HCT116 (cell line): ENCODE measurements around the gene KIF25. TPM values are rescaled to one million over a fixed set of nuclear protein-coding genes. Genes with fewer than 3 reads are reported as not detected.

Experiments used
- ATAC-seq: fragments of 200-7000 bp; cut with Tn5 transposase; 2 replicates; pipeline ENCODE4 v1.9.1; 2020; ENCODE audit warnings: mild to moderate bottlenecking, moderate library complexity
- BruUV-seq: library from RNA; stranded (reverse); fragments of 400-500 nt; replicated peaks from 2 replicates; lab custom pipeline; 2021; lab: Mats Ljungman, UMichigan
- CTCF ChIA-PET: fragments of 300-600 bp; sonication (Branson Sonifier 250); formaldehyde crosslinking; loops from one replicate; lab custom pipeline; 2021; ENCODE audit warnings: antibody characterized with exemption; lab: Charles Lee
- POLR2A ChIA-PET: fragments of 300-600, 350-600 bp; sonication (Branson Sonifier 250); formaldehyde crosslinking; loops from one replicate; lab custom pipeline; 2021; ENCODE audit warnings: antibody characterized with exemption; lab: Charles Lee
- RAD21 ChIA-PET, 2 experiments: fragments of 300-600 bp; sonication (Branson Sonifier 250); formaldehyde crosslinking; loops; one replicate each; lab custom pipeline; 2023; ENCODE audit warnings: low total read pairs in 2 of 2; ENCODE audit not compliant: uncharacterized antibody in 2 of 2, unreplicated experiment in 2 of 2, low non-redundant PET in 1 of 2; lab: Charles Lee
- DNase-seq: peaks from one replicate; pipeline ENCODE4 v3.0.0-alpha.2; 2010; ENCODE audit warnings: low read depth, low spot score
- H2AFZ ChIP-seq: fragments of 200-600 bp; shearing (Covaris generic), sonication (generic); 2 replicates; pipeline ENCODE4 v1.6.1; 2017; ENCODE audit warnings: low read depth, mixed run types, mixed read lengths, antibody characterized with exemption, low read length; ENCODE audit not compliant: poor library complexity, severe bottlenecking
- H3K27ac ChIP-seq: 2 replicates; pipeline ENCODE4 v1.5.1; 2012; ENCODE audit warnings: low read depth, low read length
- H3K27me3 ChIP-seq: fragments of 200-600 bp; sonication (generic); 2 replicates; pipeline ENCODE4 v1.6.1; 2016; ENCODE audit warnings: mixed run types, low read length, mixed read lengths; ENCODE audit not compliant: insufficient read depth
- H3K36me3 ChIP-seq, 2 experiments: fragments of 200-500 bp in 1 of 2; fragments of 200-600 bp in 1 of 2; sonication (Bioruptor generic) in 1 of 2; sonication (generic) in 1 of 2; 2 replicates each; pipeline versions ENCODE4 v1.5.1 to v1.6.1; 2014 to 2016; ENCODE audit warnings: low read length in 2 of 2, inconsistent platforms in 1 of 2, mixed read lengths in 1 of 2, mixed run types in 1 of 2; ENCODE audit not compliant: insufficient read depth in 2 of 2, control insufficient read depth in 1 of 2
- H3K4me1 ChIP-seq, 2 experiments: fragments of 200-600 bp in 1 of 2; sonication (generic) in 1 of 2; 2 replicates each; pipeline versions ENCODE4 v1.5.1 to v1.6.1; 2012 to 2017; ENCODE audit warnings: low read length in 2 of 2, inconsistent platforms in 1 of 2, mild to moderate bottlenecking in 1 of 2, mixed read lengths in 1 of 2, mixed run types in 1 of 2, moderate library complexity in 1 of 2; ENCODE audit not compliant: insufficient read depth in 2 of 2, control insufficient read depth in 1 of 2
- H3K4me2 ChIP-seq: fragments of 200-600 bp; sonication (generic); 2 replicates; pipeline ENCODE4 v1.6.1; 2017; ENCODE audit warnings: mixed run types, low read length, mixed read lengths
- H3K4me3 ChIP-seq, 2 experiments: fragments of 200-600 bp in 1 of 2; sonication (generic) in 1 of 2; replicated peaks in 1 of 2; 2 replicates each; pipeline ENCODE4 v1.5.1; 2011 to 2016; ENCODE audit warnings: low read length in 2 of 2, control low read depth in 1 of 2, low read depth in 1 of 2, mild to moderate bottlenecking in 1 of 2, mixed read lengths in 1 of 2, mixed run types in 1 of 2
- H3K79me2 ChIP-seq: fragments of 200-600 bp; sonication (generic); 2 replicates; pipeline ENCODE4 v1.6.1; 2017; ENCODE audit warnings: mild to moderate bottlenecking, mixed run types, low read length, moderate library complexity, mixed read lengths; ENCODE audit not compliant: insufficient read depth
- H3K9ac ChIP-seq: fragments of 200-600 bp; sonication (generic); 2 replicates; pipeline ENCODE4 v1.6.1; 2016; ENCODE audit warnings: low read length, mixed read lengths
- H3K9me2 ChIP-seq: fragments of 200-600 bp; sonication (generic), shearing (Covaris generic); 2 replicates; pipeline ENCODE4 v1.6.1; 2017; ENCODE audit warnings: mixed run types, mild to moderate bottlenecking, moderate library complexity; ENCODE audit not compliant: insufficient read depth
- H3K9me3 ChIP-seq, 2 experiments: fragments of 200-500 bp in 1 of 2; fragments of 200-600 bp in 1 of 2; sonication (Bioruptor generic) in 1 of 2; sonication (generic) in 1 of 2; 2 replicates each; pipeline ENCODE4 v1.6.1; 2014 to 2017; ENCODE audit warnings: low read length in 2 of 2, mixed read lengths in 2 of 2, inconsistent platforms in 1 of 2, low read depth in 1 of 2, mild to moderate bottlenecking in 1 of 2, mixed run types in 1 of 2, moderate library complexity in 1 of 2; ENCODE audit not compliant: control insufficient read depth in 1 of 2, insufficient read depth in 1 of 2
- H4K20me1 ChIP-seq: fragments of 200-600 bp; sonication (generic), shearing (Covaris generic); 2 replicates; pipeline ENCODE4 v1.6.1; 2017; ENCODE audit warnings: mixed run types, mild to moderate bottlenecking, moderate library complexity; ENCODE audit not compliant: insufficient read depth
- CBX3 ChIP-seq: IDR thresholded peaks from 2 replicates; pipeline ENCODE4 v1.6.1; 2012; ENCODE audit warnings: low read depth
- CEBPB ChIP-seq: IDR thresholded peaks from 2 replicates; pipeline ENCODE4 v1.6.1; 2012; ENCODE audit warnings: low read depth
- ELF1 ChIP-seq: IDR thresholded peaks from 2 replicates; pipeline ENCODE4 v1.6.1; 2012; ENCODE audit warnings: low read depth, borderline replicate concordance
- EZH2 ChIP-seq: fragments of 200-600 bp; sonication (generic); IDR thresholded peaks from 2 replicates; pipeline ENCODE4 v1.6.1; 2017; ENCODE audit warnings: antibody characterized with exemption, mixed run types
- EZH2phosphoT487 ChIP-seq: fragments of 200-600 bp; IDR thresholded peaks from 2 replicates; pipeline ENCODE4 v1.6.1; 2018; ENCODE audit warnings: antibody characterized with exemption, borderline replicate concordance
- FOSL1 ChIP-seq: IDR thresholded peaks from 2 replicates; pipeline ENCODE4 v1.6.1; 2012; ENCODE audit warnings: low read depth
- JUND ChIP-seq: IDR thresholded peaks from 2 replicates; pipeline ENCODE4 v1.6.1; 2012
- POLR2AphosphoS5 ChIP-seq: IDR thresholded peaks from 2 replicates; pipeline ENCODE4 v1.6.1; 2011; ENCODE audit warnings: mild to moderate bottlenecking, low read depth, low read length, moderate library complexity
- SRF ChIP-seq: IDR thresholded peaks from 2 replicates; pipeline ENCODE4 v1.6.1; 2012; ENCODE audit warnings: low read depth
- ZFX ChIP-seq: fragments of 450-650 bp; IDR thresholded peaks from 2 replicates; pipeline ENCODE4 v1.6.1; 2017
- intact Hi-C: fragments of 100-400 bp; cut with micrococcal nuclease; formaldehyde crosslinking; loops from 2 replicates; pipeline ENCODE4 v1.10.0; 2022
- total RNA-seq: library from RNA; stranded (reverse); gene quantifications from one replicate; pipeline ENCODE4 v1.2.1, GENCODE V29; 2021; ENCODE audit not compliant: unreplicated experiment
- TF ChIP-seq, protein P1 (sequence below), 3 experiments: fragments of 200-600 bp in 1 of 3; sonication (generic) in 1 of 3; IDR thresholded peaks in 2 of 3; conservative IDR thresholded peaks in 1 of 3; 2 replicates each; pipeline ENCODE4 v1.5.1; 2012 to 2017; ENCODE audit warnings: low read depth in 2 of 3, low read length in 2 of 3, antibody characterized with exemption in 1 of 3, borderline replicate concordance in 1 of 3, control low read depth in 1 of 3, mild to moderate bottlenecking in 1 of 3, mixed read lengths in 1 of 3, mixed run types in 1 of 3, moderate library complexity in 1 of 3; ENCODE audit not compliant: insufficient read depth in 1 of 3
- TF ChIP-seq, protein P2 (sequence below): IDR thresholded peaks from 2 replicates; pipeline ENCODE4 v1.6.1; 2011; ENCODE audit warnings: mild to moderate bottlenecking, low read length, moderate library complexity; ENCODE audit not compliant: insufficient replicate concordance; ENCODE audit errors: extremely low read depth

Gene KIF25
- total RNA-seq, 1 experiment from 2014 or later, result not detected

DNA sequence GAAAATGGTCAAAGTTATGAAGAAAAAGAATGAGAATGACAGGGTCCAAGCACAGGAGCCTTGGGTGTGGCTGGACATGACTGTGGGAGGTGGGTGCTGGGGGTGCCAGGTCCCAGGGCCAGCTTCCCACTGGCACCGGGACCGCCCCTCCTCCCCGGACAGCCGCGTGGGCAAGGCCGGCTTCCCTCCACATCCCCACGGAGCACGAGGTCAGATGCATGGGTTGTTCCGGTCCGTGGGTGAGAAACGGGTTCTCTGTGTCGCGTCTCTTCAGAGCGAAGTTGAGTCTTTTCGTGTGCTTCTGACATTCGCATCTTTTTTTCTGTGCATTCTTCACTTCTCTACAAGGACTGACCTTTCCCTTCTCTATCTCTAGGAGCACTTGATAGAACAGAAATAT lies 30.1 kb downstream of the KIF25 start:
- intact Hi-C loops, result no loop called here
- Histone ChIP-seq H3K36me3 (no peaks in the 10 kb centered on the region), H3K4me1 (peaks cover 7 to 13% of the 10 kb centered on the region in 2 experiments), H3K9me3 (no peaks in the 10 kb centered on the region), H3K9me2 (no peaks in the 10 kb centered on the region), H2AFZ (no peak overlapping the region), H3K4me3 (no peak overlapping the region), H3K79me2 (no peaks in the 10 kb centered on the region), H3K27me3 (no peaks in the 10 kb centered on the region), H3K27ac (no peak overlapping the region), H3K4me2 (no peak overlapping the region), H4K20me1 (no peaks in the 10 kb centered on the region), H3K9ac (no peak overlapping the region)
- DNase-seq (no peak), ATAC-seq (no peak)
- RAD21 ChIA-PET, result no interaction called here
- POLR2A ChIA-PET, result no interaction called here
- BruUV-seq, result no TSS peak
- no peak for TF ChIP-seq ELF1
- no peak for TF ChIP-seq JUND
- TF ChIP-seq EZH2, result no peak
- TF ChIP-seq, protein P1, sequence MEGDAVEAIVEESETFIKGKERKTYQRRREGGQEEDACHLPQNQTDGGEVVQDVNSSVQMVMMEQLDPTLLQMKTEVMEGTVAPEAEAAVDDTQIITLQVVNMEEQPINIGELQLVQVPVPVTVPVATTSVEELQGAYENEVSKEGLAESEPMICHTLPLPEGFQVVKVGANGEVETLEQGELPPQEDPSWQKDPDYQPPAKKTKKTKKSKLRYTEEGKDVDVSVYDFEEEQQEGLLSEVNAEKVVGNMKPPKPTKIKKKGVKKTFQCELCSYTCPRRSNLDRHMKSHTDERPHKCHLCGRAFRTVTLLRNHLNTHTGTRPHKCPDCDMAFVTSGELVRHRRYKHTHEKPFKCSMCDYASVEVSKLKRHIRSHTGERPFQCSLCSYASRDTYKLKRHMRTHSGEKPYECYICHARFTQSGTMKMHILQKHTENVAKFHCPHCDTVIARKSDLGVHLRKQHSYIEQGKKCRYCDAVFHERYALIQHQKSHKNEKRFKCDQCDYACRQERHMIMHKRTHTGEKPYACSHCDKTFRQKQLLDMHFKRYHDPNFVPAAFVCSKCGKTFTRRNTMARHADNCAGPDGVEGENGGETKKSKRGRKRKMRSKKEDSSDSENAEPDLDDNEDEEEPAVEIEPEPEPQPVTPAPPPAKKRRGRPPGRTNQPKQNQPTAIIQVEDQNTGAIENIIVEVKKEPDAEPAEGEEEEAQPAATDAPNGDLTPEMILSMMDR (IDR thresholded peaks at IDR 0.05 in 2 of 3, conservative IDR thresholded peaks at IDR 0.05 in 1 of 3; ENCODE audit: borderline replicate concordance in 1 of 3, insufficient read depth in 1 of 3, low read depth in 2 of 3, low read length in 2 of 3), result no peak
- TF ChIP-seq CEBPB, result no peak
- TF ChIP-seq CBX3, result no peak
- TF ChIP-seq SRF, result no peak
- TF ChIP-seq, protein P2, sequence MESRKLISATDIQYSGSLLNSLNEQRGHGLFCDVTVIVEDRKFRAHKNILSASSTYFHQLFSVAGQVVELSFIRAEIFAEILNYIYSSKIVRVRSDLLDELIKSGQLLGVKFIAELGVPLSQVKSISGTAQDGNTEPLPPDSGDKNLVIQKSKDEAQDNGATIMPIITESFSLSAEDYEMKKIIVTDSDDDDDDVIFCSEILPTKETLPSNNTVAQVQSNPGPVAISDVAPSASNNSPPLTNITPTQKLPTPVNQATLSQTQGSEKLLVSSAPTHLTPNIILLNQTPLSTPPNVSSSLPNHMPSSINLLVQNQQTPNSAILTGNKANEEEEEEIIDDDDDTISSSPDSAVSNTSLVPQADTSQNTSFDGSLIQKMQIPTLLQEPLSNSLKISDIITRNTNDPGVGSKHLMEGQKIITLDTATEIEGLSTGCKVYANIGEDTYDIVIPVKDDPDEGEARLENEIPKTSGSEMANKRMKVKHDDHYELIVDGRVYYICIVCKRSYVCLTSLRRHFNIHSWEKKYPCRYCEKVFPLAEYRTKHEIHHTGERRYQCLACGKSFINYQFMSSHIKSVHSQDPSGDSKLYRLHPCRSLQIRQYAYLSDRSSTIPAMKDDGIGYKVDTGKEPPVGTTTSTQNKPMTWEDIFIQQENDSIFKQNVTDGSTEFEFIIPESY, result no peak
- no peak for TF ChIP-seq EZH2phosphoT487
- no peak for TF ChIP-seq FOSL1
- no peak for TF ChIP-seq POLR2AphosphoS5
- no peak for TF ChIP-seq ZFX
- CTCF ChIA-PET, result no interaction called here
